ENCODE data around the gene SRGAP1. TPM values are rescaled to one million over a fixed set of nuclear protein-coding genes. Genes with fewer than 3 reads are reported as not detected.

Gene SRGAP1
- total and polyA plus RNA-seq, 8 donors, result 0.70 to 37.9 (median 9.8) TPM

- no peak overlapping the region for H3K27ac ChIP-seq
- H3K9me3 ChIP-seq, result no peaks in the 10 kb centered on the region
- H3K4me1 ChIP-seq, result peaks cover 0 to 3% (median 0%) of the 10 kb centered on the region in 4 donors
- DNase-seq, result no peak
- H3K4me3 ChIP-seq, result no peak overlapping the region
- H3K27me3 ChIP-seq, result no peaks in the 10 kb centered on the region
- no peaks in the 10 kb centered on the region for H3K36me3 ChIP-seq
- intact Hi-C loops (cut with DNase I; ENCODE audit: low total_unique reads), result no loop called here
- TF ChIP-seq POLR2AphosphoS5 (IDR thresholded peaks at IDR 0.05), result no peak
- TF ChIP-seq POLR2A (IDR thresholded peaks at IDR 0.05), result no peak
- no peak for TF ChIP-seq EP300 (IDR thresholded peaks at IDR 0.05)
- no peak for TF ChIP-seq CTCF (IDR thresholded peaks at IDR 0.05)
- 89 to 95% (median 91%) methylated on average over 9 of the region's 9 CpGs for WGBS, 5 donors
These were observed 180.9 kb downstream of the SRGAP1 start for GRCh38 chr12:64025174-64025958.

- Histone ChIP-seq H3K9me3 (no peaks in the 10 kb centered on the region), H3K27ac (no peak overlapping the region), H3K4me3 (no peak overlapping the region), H3K36me3 (no peaks in the 10 kb centered on the region), H3K27me3 (no peaks in the 10 kb centered on the region), H3K4me1 (peaks cover 0 to 7% (median 0%) of the 10 kb centered on the region in 4 donors)
- TF ChIP-seq CTCF (IDR thresholded peaks at IDR 0.05), result no peak
- no peak for TF ChIP-seq POLR2A (IDR thresholded peaks at IDR 0.05)
- TF ChIP-seq POLR2AphosphoS5 (IDR thresholded peaks at IDR 0.05), result no peak
- intact Hi-C loops (cut with DNase I; ENCODE audit: low total_unique reads), result no loop called here
- 62 to 94% (median 65%) methylated on average over 1 of the region's 1 CpG for WGBS, 5 donors
- no peak for DNase-seq
These were observed 182.8 kb downstream of the SRGAP1 start for GRCh38 chr12:64027311-64027710.

- DNase-seq, result no peak
- Histone ChIP-seq H3K36me3 (no peaks in the 10 kb centered on the region), H3K27me3 (no peaks in the 10 kb centered on the region), H3K27ac (no peak overlapping the region), H3K9me3 (no peaks in the 10 kb centered on the region), H3K4me1 (peaks cover 0 to 12% (median 0%) of the 10 kb centered on the region in 4 donors), H3K4me3 (no peak overlapping the region)
- intact Hi-C loops (cut with DNase I; ENCODE audit: low total_unique reads), result no loop called here
- TF ChIP-seq POLR2A (IDR thresholded peaks at IDR 0.05), result no peak
- 49 to 89% (median 85%) methylated on average over 5 of the region's 5 CpGs for WGBS, 5 donors
These were observed 184.0 kb downstream of the SRGAP1 start for GRCh38 chr12:64028541-64028940.

- Histone ChIP-seq H3K27ac (no peak overlapping the region), H3K36me3 (no peaks in the 10 kb centered on the region), H3K9me3 (no peaks in the 10 kb centered on the region), H3K27me3 (no peaks in the 10 kb centered on the region), H3K4me3 (no peak overlapping the region), H3K4me1 (peaks cover 0 to 12% (median 0%) of the 10 kb centered on the region in 4 donors)
- intact Hi-C loops (cut with DNase I; ENCODE audit: low total_unique reads), result no loop called here
- 81 to 88% (median 86%) methylated on average over 13 of the region's 13 CpGs for WGBS, 5 donors
- TF ChIP-seq POLR2A (IDR thresholded peaks at IDR 0.05), result no peak
- no peak for TF ChIP-seq POLR2AphosphoS5 (IDR thresholded peaks at IDR 0.05)
- TF ChIP-seq CTCF (IDR thresholded peaks at IDR 0.05), result no peak
- no peak for TF ChIP-seq EP300 (IDR thresholded peaks at IDR 0.05)
- peak in 1 of 2 donors; percentile 48 for DNase-seq
These were observed 184.7 kb downstream of the SRGAP1 start for GRCh38 chr12:64029013-64029857.

Measured in stomach (tissue), 9 donors.